ENCODE data around the gene SLC36A1.

DNA sequence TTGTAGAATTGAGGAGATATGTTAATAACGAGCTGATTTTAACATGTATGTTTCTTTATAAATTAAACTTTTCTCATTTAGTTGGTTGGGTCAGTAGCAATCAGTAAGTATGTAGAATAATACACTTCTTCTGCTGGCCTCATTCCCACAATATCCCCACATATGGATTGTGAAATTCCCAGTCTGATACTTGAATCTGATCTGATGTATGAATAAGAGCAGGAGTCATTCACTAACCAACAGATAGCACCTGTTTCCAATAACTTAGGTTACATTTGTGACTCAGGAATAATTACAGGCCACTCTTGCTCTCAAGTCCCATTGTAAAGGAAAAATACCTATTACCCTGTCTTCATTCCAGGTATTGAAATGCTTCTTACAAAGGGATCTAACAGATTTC, 23.9 kb downstream of the SLC36A1 start:
- TF ChIP-seq GATA3 (IDR thresholded peaks at IDR 0.05; ENCODE audit: low read depth, low read length): no peak
- no peak for TF ChIP-seq GATA2 (IDR thresholded peaks at IDR 0.05; ENCODE audit: low read depth, low read length)
